ENCODE results near the gene ARPC5L. TPM values are rescaled to one million over a fixed set of nuclear protein-coding genes. Genes with fewer than 3 reads are reported as not detected.

ARPC5L gene
- total and polyA plus RNA-seq, 2 of the 8 experiments (the other 6 are each of a cell fraction or from before 2014, with no cell fraction given), result 34.1 to 50.6 TPM

- TF ChIP-seq CHD7 (IDR thresholded peaks at IDR 0.05; ENCODE audit: insufficient replicate concordance, low read length) (no peak), SIX5 (IDR thresholded peaks at IDR 0.05; ENCODE audit: low read depth, low read length) (no peak), KDM1A (IDR thresholded peaks at IDR 0.05; ENCODE audit: borderline replicate concordance, low read length) (no peak), CTBP2 (IDR thresholded peaks at IDR 0.05; ENCODE audit: borderline replicate concordance, insufficient read depth, insufficient read length, low read length) (no peak), RBBP5 (IDR thresholded peaks at IDR 0.05; ENCODE audit: borderline replicate concordance, low read depth, low read length) (no peak), SIRT6 (IDR thresholded peaks at IDR 0.05; ENCODE audit: low read length) (no peak), CHD1 (IDR thresholded peaks at IDR 0.05; ENCODE audit: low read depth, low read length) (no peak), RFX5 (IDR thresholded peaks at IDR 0.05; ENCODE audit: borderline replicate concordance, low read depth, low read length) (no peak), KDM4A (IDR thresholded peaks at IDR 0.05; ENCODE audit: low read depth, low read length, severe bottlenecking) (no peak), CREB1 (IDR thresholded peaks at IDR 0.05) (no peak), TAF7 (optimal IDR thresholded peaks at IDR 0.05; ENCODE audit: borderline replicate concordance, low read depth, low read length) (no peak), TAF1 (IDR thresholded peaks at IDR 0.05; ENCODE audit: low read depth, low read length) (no peak)
These were observed 9.2 kb downstream of the ARPC5L start (continued) for GRCh38 chr9:124871156-124871561.

Measured in H1 (cell line).